Stimulated activated CD8-positive, alpha-beta memory T cell treated with anti-CD3 and anti-CD28 coated beads, Interleukin-15, amount 100 ng/mL, for 24 hours (primary cell): ENCODE measurements around the gene MMADHC.
"Not testable (repeated sequence)": the region's sequence is repeated elsewhere in the genome, so short reads cannot be mapped to it uniquely, and the experiment has no call there.

Experiments used
- DNase-seq: peaks from one replicate; pipeline ENCODE4 v3.0.0-alpha.2; 2020; ENCODE audit warnings: low read depth

MMADHC gene

DNA sequence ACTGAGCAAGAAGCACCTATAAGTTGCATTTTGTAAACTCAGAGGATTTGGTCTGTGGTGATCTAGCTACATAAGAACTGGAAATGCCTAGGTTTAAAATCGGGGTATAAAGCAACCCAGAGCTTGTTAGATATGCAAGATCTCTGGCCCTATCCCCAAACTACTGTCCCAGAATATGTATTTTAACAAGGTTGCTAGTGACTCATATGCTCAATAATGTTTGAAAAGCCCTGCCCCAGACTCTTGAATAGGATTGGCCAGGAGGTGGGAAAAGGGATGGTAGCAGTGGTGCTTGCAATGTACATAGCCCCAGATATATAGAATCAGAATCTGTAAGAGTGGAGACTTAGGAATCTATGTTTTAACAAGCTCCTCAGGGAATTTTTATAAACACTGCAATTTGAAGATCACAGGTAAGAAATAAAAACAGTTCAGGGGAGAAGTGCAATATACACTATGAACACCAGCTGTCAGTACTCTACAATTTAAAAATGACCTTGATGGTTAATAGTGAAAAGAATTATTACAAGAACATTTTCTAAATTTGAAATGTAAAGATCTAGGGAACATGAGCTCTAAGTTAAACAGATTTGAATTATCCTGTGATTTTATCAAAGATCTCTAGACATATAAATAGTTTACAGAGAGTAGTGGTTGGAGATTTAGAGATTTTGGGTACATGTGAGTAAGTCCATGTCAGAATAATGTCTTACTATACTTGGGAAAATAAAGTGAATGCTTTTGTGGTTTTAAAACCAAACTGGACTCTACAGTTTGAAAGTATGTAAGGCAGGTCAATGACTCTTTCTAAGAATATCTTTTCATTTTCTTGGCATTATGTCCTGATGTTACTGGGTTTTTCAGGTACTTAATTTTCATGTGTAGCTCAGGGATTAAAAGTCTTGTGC, 7.7 kb upstream of the MMADHC start:
- no peak for DNase-seq

DNA sequence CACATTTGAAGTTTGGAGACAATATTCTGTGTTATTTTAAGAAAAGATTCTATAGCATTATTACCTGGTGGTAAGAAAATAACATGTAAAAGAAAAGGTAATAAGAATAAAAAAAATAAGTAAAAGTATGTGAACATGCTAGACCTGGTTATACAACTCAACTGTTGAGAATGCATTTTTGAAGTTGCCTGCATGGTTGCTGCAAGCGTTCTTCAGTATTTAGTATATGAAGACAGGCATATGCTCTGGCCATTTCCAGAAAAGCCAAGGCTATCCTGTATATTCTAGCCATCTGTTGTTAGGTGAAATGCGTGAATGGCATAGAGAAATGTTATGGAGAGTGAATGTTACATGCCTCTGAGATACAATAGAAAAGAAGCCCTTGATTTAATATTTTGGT, 6.8 kb upstream of the MMADHC start:
- no peak for DNase-seq

DNA sequence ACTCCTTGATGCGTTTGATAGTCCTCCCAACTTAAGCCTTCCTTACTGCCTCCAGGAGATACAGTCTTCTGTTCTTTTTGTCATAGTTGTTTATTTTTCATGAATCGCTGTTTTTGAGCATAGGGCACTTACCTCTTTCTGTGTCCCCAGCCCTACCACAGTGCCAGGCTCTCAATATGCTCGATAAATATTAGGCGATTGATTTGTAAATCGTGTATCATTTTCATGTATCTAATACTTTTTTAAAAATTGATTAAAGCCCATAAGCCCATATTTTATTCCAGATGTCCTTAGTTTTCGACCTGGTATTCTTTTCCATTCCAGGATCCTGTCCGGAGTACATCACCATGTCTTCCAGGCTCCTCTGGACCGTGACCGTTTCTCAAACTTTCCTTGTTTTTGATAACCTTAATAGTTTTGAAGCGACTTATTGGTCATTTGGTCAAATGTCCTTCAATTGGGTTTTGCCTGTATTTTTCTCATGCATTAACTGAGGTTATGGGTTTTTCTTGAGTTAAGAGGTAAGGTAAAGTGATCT, 444 bp upstream of the MMADHC start:
- no peak for DNase-seq

DNA sequence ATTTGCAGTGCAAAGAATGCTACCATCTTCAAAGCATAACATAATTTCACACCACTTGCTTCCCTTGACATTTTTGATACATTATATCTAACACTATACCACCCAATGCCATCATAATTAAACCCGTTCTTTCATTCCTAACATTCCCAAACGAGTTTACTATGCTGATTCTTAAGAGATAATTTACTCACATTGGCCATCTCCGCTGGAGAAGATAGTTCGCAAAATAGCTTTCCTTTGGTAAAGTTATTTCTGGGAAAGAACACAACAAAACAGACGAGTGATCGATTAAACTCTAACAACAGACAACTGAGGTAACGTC, 716 bp downstream of the MMADHC start:
- no peak for DNase-seq

DNA sequence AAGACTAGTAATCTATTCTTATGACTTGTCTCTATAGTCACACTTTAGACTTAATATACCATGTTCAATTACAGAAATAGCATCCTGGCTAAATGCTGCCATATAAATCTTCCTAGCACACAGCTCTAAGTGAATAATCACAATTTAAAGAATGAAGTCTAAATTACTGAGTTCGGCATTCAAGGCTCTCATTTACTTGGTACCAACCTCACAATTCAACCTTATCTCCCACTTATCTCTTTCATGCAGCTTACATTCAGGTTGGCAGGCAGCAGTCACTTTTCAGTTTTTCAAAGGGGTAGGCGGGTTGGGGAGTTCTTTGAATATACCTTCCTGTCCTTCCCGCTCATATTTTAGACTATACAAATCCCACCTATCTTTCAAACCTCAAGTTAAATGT, 1.5 kb downstream of the MMADHC start:
- DNase-seq = no peak

DNA sequence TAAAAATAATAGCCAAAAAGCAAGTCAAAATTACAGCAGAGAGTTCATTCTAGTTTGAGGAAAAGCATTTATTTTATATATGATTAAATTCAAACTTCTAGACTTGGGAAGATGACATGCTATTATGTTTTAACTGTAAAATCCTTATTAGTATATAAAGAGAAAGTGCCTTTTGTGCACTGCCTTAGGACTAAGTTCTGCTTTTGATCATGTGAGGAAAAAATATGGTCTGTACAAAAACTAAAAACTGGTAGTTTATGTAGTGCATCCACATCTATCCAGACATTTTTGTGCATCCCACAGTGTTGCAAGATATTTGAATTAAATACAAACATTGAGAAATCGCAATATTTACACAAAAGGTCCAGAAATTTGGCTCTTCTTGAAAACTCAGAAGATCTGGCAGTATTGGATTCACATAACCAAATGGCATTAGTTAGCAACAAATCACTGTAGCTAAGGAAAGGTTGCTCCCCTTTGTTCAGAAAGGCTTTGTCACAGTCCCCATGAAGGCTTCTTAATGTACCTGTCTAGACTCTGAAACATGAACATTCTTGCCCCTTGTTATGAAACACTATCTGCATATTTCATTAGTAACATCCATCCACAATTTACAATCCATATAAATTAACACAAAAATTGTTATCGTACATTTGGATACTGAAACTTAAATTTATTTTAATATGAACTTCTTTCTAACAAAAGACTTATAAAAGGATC, 2.2 kb downstream of the MMADHC start:
- DNase-seq = no peak

DNA sequence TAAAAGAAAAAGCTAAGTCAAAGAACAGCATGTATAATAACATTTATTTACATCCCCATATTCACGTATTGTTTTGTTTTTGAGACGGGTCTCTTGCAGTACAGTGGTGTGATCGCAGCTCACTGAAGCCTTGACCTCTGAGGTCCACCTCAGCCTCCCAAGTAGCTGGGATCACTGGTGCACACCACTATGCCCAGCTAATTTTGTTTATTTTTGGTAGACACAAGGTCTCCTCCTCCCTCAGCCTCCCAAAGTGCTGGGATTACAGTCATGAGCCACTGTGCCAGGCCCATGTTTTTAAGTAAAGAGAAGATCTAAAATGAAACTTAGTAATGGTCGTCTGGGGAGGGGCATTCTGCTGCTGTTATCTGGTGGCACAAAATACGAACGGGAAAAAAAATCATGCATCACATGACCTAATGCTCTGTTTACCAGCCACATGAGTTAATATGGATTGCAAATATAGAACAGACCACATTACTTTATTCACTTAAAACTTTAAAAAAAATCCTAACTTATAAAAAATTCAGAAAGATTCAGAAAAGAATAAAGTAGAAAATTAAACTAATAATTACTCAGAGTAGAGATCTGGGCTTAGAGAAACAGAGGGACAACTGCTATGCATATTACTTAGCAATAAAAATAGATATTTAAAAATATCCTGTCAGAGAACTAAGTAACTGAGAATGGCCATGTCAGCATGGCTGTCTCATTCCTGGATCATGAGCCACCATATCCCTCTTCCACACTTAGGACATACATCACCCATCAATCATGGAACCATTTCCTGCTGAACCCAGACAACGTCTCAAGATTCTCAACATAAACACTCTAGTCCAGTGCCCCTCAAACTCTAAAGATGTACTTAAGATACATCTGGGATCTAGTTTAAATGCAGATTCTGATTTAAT, 7.3 kb downstream of the MMADHC start:
- no peak for DNase-seq

DNA sequence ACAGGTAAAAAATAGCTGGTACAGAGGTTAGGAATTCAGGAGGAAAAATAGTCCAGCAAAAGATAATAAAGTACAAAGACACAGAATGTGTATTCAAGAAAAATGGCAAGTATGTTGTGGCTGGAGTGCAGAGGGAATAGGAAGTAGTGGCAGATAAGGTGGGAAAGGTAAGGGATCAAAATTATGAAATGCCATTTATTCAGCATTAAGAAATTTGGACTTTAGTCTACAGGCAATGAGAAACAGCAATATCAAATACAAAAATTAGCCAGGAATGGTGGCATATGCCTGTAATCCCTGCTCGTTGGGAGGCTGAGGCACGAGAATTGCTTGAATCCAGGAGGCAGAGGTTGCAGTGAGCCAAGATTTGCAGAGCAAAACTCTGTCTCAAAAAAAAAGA, 10.3 kb downstream of the MMADHC start:
- no peak for DNase-seq

DNA sequence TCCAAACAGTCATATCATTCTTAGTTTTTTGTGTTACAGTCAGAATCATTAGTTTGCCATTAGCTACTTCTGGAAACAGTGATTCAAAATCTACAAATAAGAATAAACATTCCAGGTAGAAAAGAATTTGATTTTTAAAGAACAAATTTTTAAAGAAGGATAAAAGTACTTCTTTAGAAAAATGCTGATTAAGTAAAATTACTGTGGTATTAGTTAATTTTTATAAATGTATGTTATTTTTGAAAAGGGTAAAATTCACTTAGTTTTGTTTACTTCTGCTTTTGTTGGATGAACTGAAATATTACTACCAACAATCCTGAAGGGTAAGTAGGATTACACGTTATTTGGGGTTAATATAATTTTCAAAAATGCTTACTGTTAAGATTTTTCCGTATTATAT, 11.8 kb downstream of the MMADHC start:
- no peak for DNase-seq

DNA sequence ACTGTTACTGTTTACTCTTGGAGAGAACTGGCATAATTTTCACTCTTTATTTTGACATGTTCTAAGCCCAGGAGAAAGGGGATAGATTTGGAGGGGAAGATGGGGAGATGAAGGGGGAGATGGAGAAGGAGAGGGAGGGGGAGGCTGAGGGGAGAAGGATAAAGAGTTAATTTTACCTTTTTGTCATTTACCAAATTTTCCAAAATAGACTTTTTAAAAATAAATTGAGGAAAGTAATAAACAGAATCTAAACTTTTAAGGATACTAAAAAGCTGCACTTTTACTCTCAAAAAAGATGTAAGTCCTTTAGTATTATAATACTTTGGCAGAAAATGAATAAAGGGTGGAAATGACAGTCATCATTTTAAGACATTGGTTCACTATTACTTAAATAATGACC, 12.3 kb downstream of the MMADHC start:
- no peak for DNase-seq

DNA sequence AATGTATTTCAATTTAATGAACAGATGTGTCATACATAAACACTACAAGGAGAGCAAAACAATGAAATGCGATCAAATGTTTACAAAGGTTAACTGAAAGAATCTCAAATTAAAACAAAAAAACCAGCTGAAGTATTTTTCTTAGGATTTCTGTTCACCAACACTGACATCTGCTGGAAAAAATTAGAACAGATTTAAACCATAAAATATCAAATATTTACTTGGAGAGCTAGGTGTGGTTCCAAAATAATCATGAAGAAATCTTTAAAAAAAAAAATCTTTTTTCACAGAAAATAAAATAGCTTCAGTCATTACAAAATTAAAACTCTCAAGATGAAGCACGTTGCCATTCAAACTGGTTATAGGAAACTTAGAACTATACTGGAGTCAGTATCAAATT, 13.8 kb downstream of the MMADHC start:
- DNase-seq = no peak

DNA sequence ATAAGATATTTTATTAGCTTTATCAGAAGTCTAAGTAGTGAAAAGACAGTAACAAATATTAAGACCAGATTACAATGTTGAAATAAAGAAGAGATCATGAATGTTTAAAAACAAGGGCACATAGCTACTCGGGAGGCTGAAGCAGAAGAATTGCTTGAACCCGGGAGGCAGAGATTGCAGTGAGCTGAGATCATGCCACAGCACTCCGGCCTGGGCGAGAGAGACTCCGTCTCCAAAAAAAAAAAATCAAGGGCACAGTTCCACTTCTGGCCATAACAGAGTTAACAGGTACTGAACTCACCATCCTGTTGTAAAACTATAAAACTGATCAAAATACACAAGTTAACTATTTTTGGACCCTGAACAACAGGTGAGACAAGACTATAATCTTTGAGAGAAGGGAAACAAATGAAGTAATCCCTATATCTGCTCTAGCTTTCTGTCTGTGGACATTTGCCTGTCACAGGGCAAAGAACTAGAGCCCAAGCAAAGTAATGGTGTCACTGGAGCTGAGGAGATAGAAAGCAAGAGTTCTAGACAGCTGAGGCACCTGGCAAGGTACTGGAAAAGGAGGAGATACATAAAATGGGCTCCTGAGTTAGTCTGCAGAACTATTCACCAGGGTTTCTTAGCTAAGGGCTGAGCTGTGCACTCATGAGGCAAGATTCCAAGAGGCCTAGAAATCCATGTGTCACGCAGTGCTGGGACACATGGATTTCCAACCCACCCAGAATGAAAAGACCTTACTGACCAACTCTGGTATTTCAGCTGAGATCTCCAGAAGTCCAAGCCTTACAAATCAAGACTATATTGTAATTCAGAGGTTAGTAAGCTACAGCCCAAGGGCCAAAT, 15.2 kb downstream of the MMADHC start:
- DNase-seq = no peak

DNA sequence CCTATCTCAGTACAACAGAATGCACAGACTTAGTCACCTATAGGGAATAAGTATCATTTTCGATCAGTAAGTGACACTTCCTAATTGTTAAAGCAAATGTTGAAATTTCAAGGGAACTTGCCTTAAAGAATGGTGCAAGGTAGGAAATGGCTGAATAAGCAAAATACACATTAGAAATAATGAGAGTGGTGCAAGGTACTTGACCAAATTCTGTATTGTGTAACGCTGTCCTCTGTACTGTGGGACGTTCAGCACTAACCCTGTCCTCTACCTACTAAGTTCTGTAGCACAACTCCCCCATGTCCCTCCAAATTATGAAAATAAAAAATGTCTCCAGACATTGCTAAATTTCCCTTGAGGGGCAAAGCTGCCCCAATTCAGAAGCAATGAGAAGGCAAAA, 19.4 kb downstream of the MMADHC start:
- DNase-seq = no peak

DNA sequence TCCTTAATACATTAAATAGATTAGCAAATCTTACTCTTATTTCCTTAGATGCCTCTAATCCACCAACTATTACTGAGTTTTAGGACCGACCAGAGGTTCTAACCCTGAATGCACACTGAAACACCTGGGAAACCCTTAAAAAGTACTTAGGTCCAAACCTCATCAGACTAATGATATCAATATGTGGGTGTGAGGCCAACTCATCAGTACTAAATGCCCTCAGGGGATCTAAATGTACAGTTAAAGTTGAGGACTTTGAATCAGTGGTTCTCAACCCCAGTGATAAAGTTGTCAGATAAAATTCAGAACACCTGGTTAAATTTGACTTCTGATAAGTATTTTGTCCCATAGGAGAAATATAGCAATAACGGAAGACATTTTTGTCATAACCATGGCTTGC, 20.9 kb downstream of the MMADHC start:
- no peak for DNase-seq

DNA sequence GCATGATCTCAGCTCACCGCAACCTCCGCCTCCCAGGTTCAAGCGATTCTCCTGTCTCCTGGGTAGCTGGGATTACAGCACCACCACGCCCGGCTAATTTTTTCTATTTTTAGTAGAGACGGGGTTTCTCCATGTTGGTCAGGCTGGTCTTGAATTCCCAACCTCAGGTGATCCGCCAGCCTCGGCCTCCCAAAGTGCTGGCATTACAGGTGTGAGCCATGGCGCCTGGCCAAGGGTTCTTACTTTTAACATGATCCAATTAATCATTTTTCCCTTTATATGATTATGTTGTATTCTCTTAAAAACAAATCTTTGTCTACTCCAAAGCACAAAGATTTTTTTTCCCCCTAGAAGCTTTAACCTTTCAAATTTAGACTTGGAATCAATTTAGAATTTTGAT, 21.9 kb downstream of the MMADHC start:
- not testable (repeated sequence) for DNase-seq

DNA sequence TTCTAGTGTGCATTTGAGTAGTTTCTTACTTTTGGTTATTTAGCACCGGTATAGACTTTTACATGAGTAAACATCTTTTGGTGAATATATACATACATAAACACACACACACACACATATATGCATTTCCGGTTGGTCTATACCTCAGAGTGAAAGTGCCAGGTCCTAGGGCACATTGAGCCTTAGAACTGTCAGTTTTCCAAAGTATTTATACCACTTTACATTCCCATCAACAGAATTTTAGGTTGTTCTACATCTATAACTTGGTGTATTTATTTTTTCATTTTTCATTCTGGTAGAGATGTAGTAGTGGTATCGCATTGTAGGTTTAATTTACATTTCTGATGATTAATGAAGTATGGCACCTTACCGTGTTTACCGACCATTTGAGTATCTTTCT, 22.6 kb downstream of the MMADHC start:
- DNase-seq = no peak

DNA sequence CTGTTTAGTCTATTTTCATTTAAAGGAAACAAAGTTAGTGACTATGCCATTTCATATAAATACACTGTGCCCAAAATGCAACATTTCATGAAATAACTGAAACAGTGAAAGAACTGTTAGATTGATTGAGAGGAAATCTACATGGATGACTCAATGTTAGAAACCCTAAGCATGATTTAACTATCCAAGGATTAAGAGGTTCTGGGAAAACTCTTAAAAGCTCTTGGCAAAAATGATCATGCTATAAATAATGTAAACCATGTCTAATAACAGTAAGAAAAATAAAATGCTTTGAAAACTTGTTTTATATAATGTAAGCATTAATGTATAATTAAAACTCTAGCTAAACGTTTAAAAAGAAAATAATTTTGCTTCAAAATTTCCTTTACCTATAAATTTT, 23.5 kb downstream of the MMADHC start:
- DNase-seq = no peak

DNA sequence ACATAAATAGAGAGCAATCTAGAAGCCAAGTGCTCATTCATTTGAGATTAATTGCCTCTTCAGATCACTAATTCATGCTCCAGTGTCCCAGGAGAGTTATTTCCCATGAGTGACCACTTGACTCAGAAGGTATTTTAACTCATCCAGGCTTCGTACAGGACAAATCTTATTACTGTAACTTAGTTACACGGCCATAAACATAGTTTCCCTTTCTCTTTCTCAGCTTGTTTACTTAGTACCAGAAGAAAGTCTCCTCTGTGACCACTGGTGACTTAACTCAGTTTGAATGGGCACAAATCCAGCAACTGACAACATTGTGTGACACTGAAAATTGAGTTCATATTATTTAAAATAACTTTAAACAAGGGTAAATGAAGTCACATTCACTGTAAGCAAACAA, 25.3 kb downstream of the MMADHC start:
- no peak for DNase-seq

DNA sequence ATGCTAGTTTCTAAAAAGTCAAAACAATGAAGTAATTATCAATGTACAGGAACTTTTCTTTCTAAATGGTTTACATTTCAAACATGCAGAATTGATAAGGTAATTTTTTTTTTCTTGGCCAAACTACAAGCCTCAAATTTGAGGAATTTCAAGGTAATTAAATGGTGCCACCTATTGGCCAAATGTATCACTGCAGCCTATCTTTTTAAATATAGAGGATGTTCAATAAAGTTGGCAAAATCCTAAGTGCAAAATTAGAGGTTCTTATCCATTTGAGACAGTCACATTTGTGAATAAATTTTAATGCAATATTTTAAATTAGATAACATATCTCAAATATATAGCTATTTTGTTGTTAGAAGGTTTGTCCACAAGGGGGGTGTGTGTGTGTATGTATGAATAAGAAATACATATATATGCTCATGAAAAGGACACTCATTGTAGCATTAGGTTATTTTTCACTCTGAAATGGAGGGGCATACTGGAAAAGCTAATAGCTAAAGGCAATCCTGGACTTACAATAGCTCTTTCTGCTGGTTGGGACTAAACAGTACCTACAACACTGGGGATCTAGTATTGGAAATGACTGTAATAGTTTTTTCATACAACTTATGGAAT, 26.2 kb downstream of the MMADHC start:
- DNase-seq = no peak

DNA sequence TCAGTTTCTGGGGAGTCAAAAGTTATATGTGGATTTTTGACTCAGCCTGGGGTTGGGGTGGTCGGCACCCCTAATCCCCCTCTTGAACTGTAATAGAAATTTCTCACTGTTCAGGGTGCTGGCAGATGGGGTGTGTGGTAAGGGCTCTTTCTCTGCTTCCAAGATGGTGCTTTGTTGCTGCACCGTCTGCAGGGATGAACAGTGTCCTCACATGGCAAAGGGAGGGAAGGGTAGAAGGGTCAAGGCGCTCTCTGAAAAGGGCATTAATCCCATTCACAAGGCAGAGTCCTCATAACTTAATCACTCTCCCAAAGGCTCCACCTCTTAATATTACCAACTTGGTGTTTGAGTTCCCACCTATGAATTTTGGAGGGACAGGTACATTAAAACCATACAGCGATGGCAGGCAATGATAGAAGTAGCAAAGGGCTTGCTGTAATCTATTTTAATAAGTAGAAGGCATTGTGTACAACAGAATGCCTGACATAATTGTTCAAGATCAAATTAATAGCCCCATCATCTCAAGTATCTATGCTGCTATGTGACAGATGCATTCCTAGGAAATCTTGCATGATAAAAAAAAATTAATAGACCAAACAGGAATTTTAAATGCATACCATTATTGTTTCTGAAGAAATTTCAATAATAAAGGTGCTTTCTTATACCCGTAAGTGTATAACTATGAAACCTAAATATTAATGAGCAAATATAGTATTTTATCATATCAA, 28.1 kb downstream of the MMADHC start:
- DNase-seq = no peak
